Esophagus squamous epithelium (tissue), 5 donors: Measurements from ENCODE around the gene PITPNM2. TPM values are rescaled to one million over a fixed set of nuclear protein-coding genes. Genes with fewer than 3 reads are reported as not detected.
"Not testable (repeated sequence)": the region's sequence is repeated elsewhere in the genome, so short reads cannot be mapped to it uniquely, and the experiment has no call there.

ENCODE experiments used
- DNase-seq: peaks from one replicate; lab custom pipeline; 2025; lab: John Stamatoyannopoulos, UW
- H3K27ac ChIP-seq, 4 donors: fragments of 200-600 bp; sonication (generic); one replicate each; pipeline ENCODE4 v1.5.1; 2016 to 2019; ENCODE audit warnings: mild to moderate bottlenecking in 1 of 4
- H3K27me3 ChIP-seq, 4 donors: fragments of 200-600 bp; sonication (generic); 1 replicate in 3 of 4; 2 replicates in 1 of 4; pipeline versions ENCODE4 v1.5.1 to v1.6.0; 2017 to 2021; ENCODE audit warnings: antibody characterized with exemption in 1 of 4
- H3K36me3 ChIP-seq, 3 donors: fragments of 200-600 bp; sonication (generic); one replicate each; pipeline ENCODE4 v1.5.1; 2016 to 2019
- H3K4me1 ChIP-seq, 3 donors: fragments of 200-600 bp; sonication (generic); one replicate each; pipeline ENCODE4 v1.5.1; 2017 to 2019
- H3K4me3 ChIP-seq, 4 donors: fragments of 200-600 bp; sonication (generic); 1 replicate in 3 of 4; 2 replicates in 1 of 4; pipeline ENCODE4 v1.5.1; 2016 to 2019; ENCODE audit warnings: mild to moderate bottlenecking in 2 of 4, moderate library complexity in 1 of 4
- H3K9me3 ChIP-seq, 3 donors: fragments of 200-600 bp; sonication (generic); one replicate each; pipeline ENCODE4 v1.5.1; 2016 to 2019
- POLR2A ChIP-seq, 4 donors: fragments of 450-650 bp; IDR thresholded peaks; one replicate each; pipeline ENCODE4 v1.6.1; 2017; ENCODE audit warnings: antibody characterized with exemption in 4 of 4, mild to moderate bottlenecking in 4 of 4, moderate library complexity in 3 of 4
- WGBS, 2 donors: methylation state at CpG; one replicate each; pipeline ENCODE4 v1.1.5; 2018; 5-methylcytosine and 5-hydroxymethylcytosine counted together
- intact Hi-C: fragments of 100-400 bp; cut with DNase I; formaldehyde crosslinking; loops from one replicate; pipeline ENCODE4 v1.15.0; 2022
- total RNA-seq, 4 donors: library from RNA; depleted of rRNA; stranded (reverse); fragments of >200 nt; gene quantifications; one replicate each; pipeline ENCODE4 v1.1.0, GENCODE V29; 2016
- TF ChIP-seq, protein P1 (sequence below), 6 experiments: fragments of 450-650 bp in 4 of 6; fragments of 200-600 bp in 2 of 6; sonication (generic) in 2 of 6; IDR thresholded peaks; one replicate each; pipeline ENCODE4 v1.5.1; 2016 to 2019; ENCODE audit warnings: antibody characterized with exemption in 6 of 6, mild to moderate bottlenecking in 4 of 6, moderate library complexity in 4 of 6
- donor health status: DM: yes; HTN: yes; CAD: no.

PITPNM2 gene
- total RNA-seq, 4 donors from 2014 or later, result 4.2 to 9.1 (median 8.2) TPM

- peaks cover 0 to 57% (median 0%) of the 10 kb centered on the region in 3 donors for H3K36me3 ChIP-seq
- H3K27ac ChIP-seq, result peak overlapping the region in 3 of 4 donors; percentile 4 to 61 (median 23)
- no peaks in the 10 kb centered on the region for H3K27me3 ChIP-seq
- H3K9me3 ChIP-seq, result no peaks in the 10 kb centered on the region
- 66 to 75% methylated on average over 12 to 14 of the region's 14 CpGs for WGBS, 2 donors
- peaks cover 4 to 41% (median 36%) of the 10 kb centered on the region in 3 donors for H3K4me1 ChIP-seq
- TF ChIP-seq, protein P1, sequence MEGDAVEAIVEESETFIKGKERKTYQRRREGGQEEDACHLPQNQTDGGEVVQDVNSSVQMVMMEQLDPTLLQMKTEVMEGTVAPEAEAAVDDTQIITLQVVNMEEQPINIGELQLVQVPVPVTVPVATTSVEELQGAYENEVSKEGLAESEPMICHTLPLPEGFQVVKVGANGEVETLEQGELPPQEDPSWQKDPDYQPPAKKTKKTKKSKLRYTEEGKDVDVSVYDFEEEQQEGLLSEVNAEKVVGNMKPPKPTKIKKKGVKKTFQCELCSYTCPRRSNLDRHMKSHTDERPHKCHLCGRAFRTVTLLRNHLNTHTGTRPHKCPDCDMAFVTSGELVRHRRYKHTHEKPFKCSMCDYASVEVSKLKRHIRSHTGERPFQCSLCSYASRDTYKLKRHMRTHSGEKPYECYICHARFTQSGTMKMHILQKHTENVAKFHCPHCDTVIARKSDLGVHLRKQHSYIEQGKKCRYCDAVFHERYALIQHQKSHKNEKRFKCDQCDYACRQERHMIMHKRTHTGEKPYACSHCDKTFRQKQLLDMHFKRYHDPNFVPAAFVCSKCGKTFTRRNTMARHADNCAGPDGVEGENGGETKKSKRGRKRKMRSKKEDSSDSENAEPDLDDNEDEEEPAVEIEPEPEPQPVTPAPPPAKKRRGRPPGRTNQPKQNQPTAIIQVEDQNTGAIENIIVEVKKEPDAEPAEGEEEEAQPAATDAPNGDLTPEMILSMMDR (IDR thresholded peaks at IDR 0.05), result no peak
- intact Hi-C loops, result no loop called here
- no peak overlapping the region for H3K4me3 ChIP-seq
- DNase-seq, result no peak
These were observed 45.6 kb downstream of the PITPNM2 start for GRCh38 chr12:123105211-123105826.

DNA sequence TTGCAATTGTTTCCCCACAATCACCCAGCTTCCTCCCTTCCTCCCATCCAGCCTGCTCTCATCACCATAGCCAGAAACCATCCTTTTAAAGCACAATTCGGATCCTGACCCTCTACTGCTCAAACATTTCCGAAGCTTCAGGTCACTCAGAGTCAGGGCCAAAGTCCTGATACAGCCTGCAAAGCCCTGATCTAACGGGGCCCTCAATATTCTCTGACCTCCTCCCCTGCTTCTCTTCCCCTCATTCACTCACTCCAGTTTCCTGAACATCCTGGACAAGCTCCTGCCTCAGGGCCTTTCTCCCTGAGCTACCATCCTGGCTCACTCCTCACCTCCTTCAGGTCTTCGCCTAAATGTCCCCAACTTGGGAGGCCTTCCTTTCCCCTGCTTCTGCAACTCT is 46.1 kb downstream of the PITPNM2 start:
- 87 to 90% methylated on average over 4 of the region's 4 CpGs for WGBS, 2 donors
- intact Hi-C loops, result no loop called here
- TF ChIP-seq, protein P1 (IDR thresholded peaks at IDR 0.05), result no peak
- TF ChIP-seq POLR2A (IDR thresholded peaks at IDR 0.05), result no peak
- DNase-seq, result no peak
- peaks cover 4 to 41% (median 36%) of the 10 kb centered on the region in 3 donors for H3K4me1 ChIP-seq
- H3K27ac ChIP-seq, result no peak overlapping the region
- H3K27me3 ChIP-seq, result no peaks in the 10 kb centered on the region
- H3K4me3 ChIP-seq, result no peak overlapping the region
- peaks cover 0 to 52% (median 0%) of the 10 kb centered on the region in 3 donors for H3K36me3 ChIP-seq
- no peaks in the 10 kb centered on the region for H3K9me3 ChIP-seq

- H3K4me3 ChIP-seq, H3K9me3 ChIP-seq, DNase-seq, H3K27ac ChIP-seq, H3K27me3 ChIP-seq, intact Hi-C loops: not testable (repeated sequence)
- peaks cover 0 to 45% (median 0%) of the 10 kb centered on the region in 3 donors for H3K36me3 ChIP-seq
- 94 to 95% methylated on average over 6 of the region's 12 CpGs for WGBS, 2 donors
- peaks cover under 1 to 34% (median 31%) of the 10 kb centered on the region in 3 donors for H3K4me1 ChIP-seq
These were observed 46.8 kb downstream of the PITPNM2 start for GRCh38 chr12:123104094-123104493.

- no peak overlapping the region for H3K27ac ChIP-seq
- H3K27me3 ChIP-seq, result no peaks in the 10 kb centered on the region
- DNase-seq, result no peak
- TF ChIP-seq, protein P1 (IDR thresholded peaks at IDR 0.05), result no peak
- TF ChIP-seq POLR2A (IDR thresholded peaks at IDR 0.05), result no peak
- intact Hi-C loops, result no loop called here
- peaks cover 0 to 37% (median 24%) of the 10 kb centered on the region in 3 donors for H3K4me1 ChIP-seq
- no peak overlapping the region for H3K4me3 ChIP-seq
- no peaks in the 10 kb centered on the region for H3K9me3 ChIP-seq
- peaks cover 0 to 33% (median 0%) of the 10 kb centered on the region in 3 donors for H3K36me3 ChIP-seq
- WGBS, 2 donors, result 75 to 81% methylated on average over 4 of the region's 5 CpGs
These were observed 47.9 kb downstream of the PITPNM2 start for GRCh38 chr12:123102781-123103503.

DNA sequence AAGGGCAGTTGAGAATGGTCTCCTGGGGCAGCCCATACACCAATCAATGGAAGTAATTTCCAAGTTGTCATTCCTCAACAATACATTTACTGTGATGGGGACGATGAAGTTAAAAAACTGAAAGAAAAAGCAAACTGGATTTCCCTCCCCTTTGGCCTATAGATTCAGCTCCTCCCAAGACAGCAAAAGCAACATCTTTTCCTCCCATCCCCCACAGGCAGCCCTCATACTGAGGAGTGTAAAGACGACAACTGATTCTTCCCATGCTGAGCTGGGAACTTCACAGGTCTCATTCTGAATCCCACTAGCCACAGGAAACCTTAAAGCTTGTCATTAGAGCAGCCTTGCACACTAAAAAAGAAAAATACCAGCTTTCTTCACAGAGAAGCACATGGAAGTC is 48.5 kb downstream of the PITPNM2 start:
- intact Hi-C loops, result no loop called here
- Histone ChIP-seq H3K4me1 (peaks cover 0 to 37% (median 25%) of the 10 kb centered on the region in 3 donors), H3K36me3 (peaks cover 0 to 28% (median 0%) of the 10 kb centered on the region in 3 donors), H3K27me3 (no peaks in the 10 kb centered on the region), H3K9me3 (no peaks in the 10 kb centered on the region), H3K27ac (no peak overlapping the region), H3K4me3 (no peak overlapping the region)
- 82 to 94% methylated on average over 2 of the region's 2 CpGs for WGBS, 2 donors
- TF ChIP-seq, protein P1 (IDR thresholded peaks at IDR 0.05), result no peak
- TF ChIP-seq POLR2A (IDR thresholded peaks at IDR 0.05), result no peak
- DNase-seq, result no peak
